B cell (primary cell): ENCODE measurements around the gene BTNL8. TPM values are rescaled to one million over a fixed set of nuclear protein-coding genes. Genes with fewer than 3 reads are reported as not detected.

Experiments used
- ATAC-seq: fragments of 200-7000 bp; cut with Tn5 transposase; one replicate; pipeline ENCODE4 v1.10.0; 2021; ENCODE audit warnings: low read depth, mild to moderate bottlenecking, moderate number of reproducible peaks, moderate library complexity
- CTCF ChIA-PET: fragments of 350-600 bp; sonication (Branson Sonifier 250); formaldehyde crosslinking; loops from one replicate; lab custom pipeline; 2021; ENCODE audit warnings: antibody characterized with exemption, inconsistent platforms; lab: Charles Lee
- POLR2A ChIA-PET: fragments of 350-600 bp; sonication (Branson Sonifier 250); formaldehyde crosslinking; loops from one replicate; lab custom pipeline; 2021; ENCODE audit warnings: antibody characterized with exemption; lab: Charles Lee
- DNase-seq: peaks from one replicate; pipeline ENCODE4 v3.0.0; 2013
- H2AFZ ChIP-seq: 2 replicates; pipeline ENCODE4 v1.6.1; 2012; ENCODE audit warnings: mild to moderate bottlenecking, low read depth, low read length; ENCODE audit not compliant: insufficient read depth, poor library complexity, severe bottlenecking
- H3K27ac ChIP-seq, 2 donors: 1 replicate in 1 of 2; 2 replicates in 1 of 2; pipeline ENCODE4 v1.5.1; 2012 to 2013; ENCODE audit warnings: low read length in 2 of 2, mild to moderate bottlenecking in 2 of 2, moderate library complexity in 1 of 2
- H3K27me3 ChIP-seq, 4 experiments: fragments of 200-600 bp in 1 of 4; sonication (generic) in 1 of 4; replicated peaks in 1 of 4; 1 replicate in 2 of 4; 2 replicates in 2 of 4; pipeline versions ENCODE4 v1.6.1 to v1.7.0; 2013 to 2016; ENCODE audit warnings: low read length in 3 of 4, mild to moderate bottlenecking in 2 of 4, mixed read lengths in 1 of 4, moderate library complexity in 1 of 4; ENCODE audit not compliant: insufficient read depth in 4 of 4, control insufficient read depth in 3 of 4; ENCODE audit errors: control extremely low read depth in 1 of 4
- H3K36me3 ChIP-seq, 2 experiments: replicated peaks in 1 of 2; 1 replicate in 1 of 2; 2 replicates in 1 of 2; pipeline versions ENCODE4 v1.6.1 to v1.7.1; 2013; ENCODE audit warnings: low read length in 1 of 2; ENCODE audit not compliant: insufficient read depth in 2 of 2, control insufficient read depth in 1 of 2; ENCODE audit errors: control extremely low read depth in 1 of 2, extremely low read depth in 1 of 2
- H3K4me1 ChIP-seq, 2 donors: fragments of 200-600 bp in 1 of 2; sonication (generic) in 1 of 2; 1 replicate in 1 of 2; 2 replicates in 1 of 2; pipeline versions ENCODE4 v1.5.1 to v1.6.1; 2013 to 2017; ENCODE audit warnings: low read length in 2 of 2; ENCODE audit not compliant: control insufficient read depth in 2 of 2, insufficient read depth in 2 of 2
- H3K4me2 ChIP-seq: replicated peaks from 2 replicates; pipeline ENCODE3; 2012; ENCODE audit warnings: mild to moderate bottlenecking, low read depth, low read length; ENCODE audit not compliant: poor library complexity, severe bottlenecking
- H3K4me3 ChIP-seq, 5 experiments: fragments of 200-600 bp in 1 of 5; sonication (generic) in 1 of 5; 1 replicate in 3 of 5; 2 replicates in 2 of 5; pipeline versions ENCODE4 v1.5.1 to v1.7.0; 2011 to 2016; ENCODE audit warnings: low read length in 4 of 5, mild to moderate bottlenecking in 4 of 5, low read depth in 2 of 5, control low read depth in 1 of 5, moderate library complexity in 1 of 5; ENCODE audit not compliant: insufficient read depth in 1 of 5; ENCODE audit errors: control extremely low read depth in 1 of 5, extremely low read depth in 1 of 5
- H3K79me2 ChIP-seq: fragments of 200-600 bp; sonication (generic); one replicate; pipeline ENCODE4 v1.6.0; 2016; ENCODE audit warnings: low read length; ENCODE audit not compliant: control insufficient read depth, insufficient read depth
- H3K9ac ChIP-seq: fragments of 200-600 bp; sonication (generic); 2 replicates; pipeline ENCODE4 v1.6.1; 2017; ENCODE audit warnings: mild to moderate bottlenecking, low read length, moderate library complexity
- H3K9me3 ChIP-seq, 3 donors: one replicate each; pipeline versions ENCODE4 v1.6.1 to v1.7.1; 2013; ENCODE audit warnings: low read length in 2 of 3; ENCODE audit not compliant: control insufficient read depth in 2 of 3, insufficient read depth in 1 of 3; ENCODE audit errors: control extremely low read depth in 1 of 3
- H4K20me1 ChIP-seq: 2 replicates; pipeline ENCODE4 v1.6.0; 2012; ENCODE audit warnings: mild to moderate bottlenecking, low read length; ENCODE audit not compliant: insufficient read depth, control insufficient read depth, poor library complexity, severe bottlenecking
- H3K27ac Mint-ChIP-seq: one replicate; pipeline ENCODE4 v1.8.0; 2021; ENCODE audit warnings: mixed read lengths
- H3K27me3 Mint-ChIP-seq: one replicate; pipeline ENCODE4 v1.8.0; 2021; ENCODE audit warnings: mixed read lengths
- H3K4me1 Mint-ChIP-seq: one replicate; pipeline ENCODE4 v1.8.0; 2021; ENCODE audit warnings: mixed read lengths
- H3K4me3 Mint-ChIP-seq: one replicate; pipeline ENCODE4 v1.8.0; 2021; ENCODE audit warnings: mixed read lengths
- H3K9me3 Mint-ChIP-seq: one replicate; pipeline ENCODE4 v1.8.0; 2022; ENCODE audit warnings: mixed read lengths; ENCODE audit not compliant: insufficient read depth
- EZH2 ChIP-seq: IDR thresholded peaks from 2 replicates; pipeline ENCODE4 v1.6.1; 2012; ENCODE audit warnings: borderline replicate concordance, low read depth, mild to moderate bottlenecking, moderate library complexity, low read length; ENCODE audit not compliant: insufficient read depth, poor library complexity, severe bottlenecking
- WGBS: methylation state at CpG from one replicate; pipeline ENCODE4 v1.1.5; 2013; ENCODE audit warnings: missing lambda C conversion rate; ENCODE audit not compliant: insufficient coverage; 5-methylcytosine and 5-hydroxymethylcytosine counted together
- intact Hi-C: fragments of 100-400 bp; cut with micrococcal nuclease; formaldehyde crosslinking; loops from one replicate; pipeline ENCODE4 v1.10.0; 2022
- polyA plus RNA-seq: library from polyadenylated mRNA; depleted of rRNA; stranded (reverse); fragments of >200 nt; gene quantifications from 2 replicates; pipeline ENCODE4 v1.2.3, GENCODE V29; 2012
- total RNA-seq, 2 donors: library from RNA; stranded (reverse); fragments of 120-200 nt in 1 of 2; gene quantifications; 1 replicate in 1 of 2; 2 replicates in 1 of 2; pipeline versions ENCODE4 v1.2.3 to v1.2.4, GENCODE V29; 2013 to 2022
- TF ChIP-seq, protein P1 (sequence below): fragments of 200-600 bp; IDR thresholded peaks from one replicate; pipeline ENCODE4 v1.8.0; 2022; ENCODE audit warnings: antibody characterized with exemption, mild to moderate bottlenecking

BTNL8 gene
- total and polyA plus RNA-seq, 2 donors (not counting 1 experiment from before 2014, with no cell fraction given): not detected

DNA sequence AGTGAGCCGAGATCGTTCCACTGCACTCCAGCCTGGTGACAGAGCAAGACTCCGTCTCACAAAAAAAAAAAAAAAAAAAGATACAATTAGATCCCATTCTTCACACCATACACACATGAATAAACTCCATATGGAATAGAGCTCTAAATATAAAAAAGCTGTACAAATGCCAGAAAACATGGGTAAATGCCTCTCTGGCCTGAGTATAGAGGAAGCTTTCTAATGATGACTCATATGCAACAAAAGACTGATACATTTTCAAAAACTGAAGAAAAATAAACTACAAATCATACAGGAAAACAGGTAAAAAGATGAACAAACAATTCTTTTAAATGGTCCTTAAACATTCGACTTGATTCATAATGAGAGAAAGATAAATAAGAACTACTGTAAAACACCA lies 46.5 kb upstream of the BTNL8 start:
- ChIA-PET POLR2A (no interaction called here), CTCF (interaction anchor here (1.0 kb wide), 1 partner anchor 8 kb away, joined by 4 read pairs; no protein-coding TSS in a partner anchor)
- TF ChIP-seq, protein P1, sequence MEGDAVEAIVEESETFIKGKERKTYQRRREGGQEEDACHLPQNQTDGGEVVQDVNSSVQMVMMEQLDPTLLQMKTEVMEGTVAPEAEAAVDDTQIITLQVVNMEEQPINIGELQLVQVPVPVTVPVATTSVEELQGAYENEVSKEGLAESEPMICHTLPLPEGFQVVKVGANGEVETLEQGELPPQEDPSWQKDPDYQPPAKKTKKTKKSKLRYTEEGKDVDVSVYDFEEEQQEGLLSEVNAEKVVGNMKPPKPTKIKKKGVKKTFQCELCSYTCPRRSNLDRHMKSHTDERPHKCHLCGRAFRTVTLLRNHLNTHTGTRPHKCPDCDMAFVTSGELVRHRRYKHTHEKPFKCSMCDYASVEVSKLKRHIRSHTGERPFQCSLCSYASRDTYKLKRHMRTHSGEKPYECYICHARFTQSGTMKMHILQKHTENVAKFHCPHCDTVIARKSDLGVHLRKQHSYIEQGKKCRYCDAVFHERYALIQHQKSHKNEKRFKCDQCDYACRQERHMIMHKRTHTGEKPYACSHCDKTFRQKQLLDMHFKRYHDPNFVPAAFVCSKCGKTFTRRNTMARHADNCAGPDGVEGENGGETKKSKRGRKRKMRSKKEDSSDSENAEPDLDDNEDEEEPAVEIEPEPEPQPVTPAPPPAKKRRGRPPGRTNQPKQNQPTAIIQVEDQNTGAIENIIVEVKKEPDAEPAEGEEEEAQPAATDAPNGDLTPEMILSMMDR: no peak
- no peak for TF ChIP-seq EZH2
- Histone ChIP-seq H3K9ac (no peak overlapping the region), H3K36me3 (peaks cover 19 to 41% of the 10 kb centered on the region in 2 experiments), H3K4me1 (no peaks in the 10 kb centered on the region), H3K4me2 (no peak overlapping the region), H3K4me3 (no peak overlapping the region), H3K9me3 (peaks cover 8 to 11% (median 8%) of the 10 kb centered on the region in 3 donors), H4K20me1 (peaks cover 34% of the 10 kb centered on the region), H3K79me2 (peaks cover 59% of the 10 kb centered on the region), H2AFZ (no peak overlapping the region), H3K27me3 (no peaks in the 10 kb centered on the region), H3K27ac (no peak overlapping the region)
- Mint-ChIP-seq H3K9me3 (no peaks in the 10 kb centered on the region), H3K27me3 (no peaks in the 10 kb centered on the region), H3K27ac (no peak overlapping the region), H3K4me1 (peaks cover 2% of the 10 kb centered on the region), H3K4me3 (no peak overlapping the region)
- ATAC-seq (no peak), DNase-seq (no peak)
- no CpG with 5 or more reads among the region's 4 CpGs for WGBS
- intact Hi-C loops: no loop called here

DNA sequence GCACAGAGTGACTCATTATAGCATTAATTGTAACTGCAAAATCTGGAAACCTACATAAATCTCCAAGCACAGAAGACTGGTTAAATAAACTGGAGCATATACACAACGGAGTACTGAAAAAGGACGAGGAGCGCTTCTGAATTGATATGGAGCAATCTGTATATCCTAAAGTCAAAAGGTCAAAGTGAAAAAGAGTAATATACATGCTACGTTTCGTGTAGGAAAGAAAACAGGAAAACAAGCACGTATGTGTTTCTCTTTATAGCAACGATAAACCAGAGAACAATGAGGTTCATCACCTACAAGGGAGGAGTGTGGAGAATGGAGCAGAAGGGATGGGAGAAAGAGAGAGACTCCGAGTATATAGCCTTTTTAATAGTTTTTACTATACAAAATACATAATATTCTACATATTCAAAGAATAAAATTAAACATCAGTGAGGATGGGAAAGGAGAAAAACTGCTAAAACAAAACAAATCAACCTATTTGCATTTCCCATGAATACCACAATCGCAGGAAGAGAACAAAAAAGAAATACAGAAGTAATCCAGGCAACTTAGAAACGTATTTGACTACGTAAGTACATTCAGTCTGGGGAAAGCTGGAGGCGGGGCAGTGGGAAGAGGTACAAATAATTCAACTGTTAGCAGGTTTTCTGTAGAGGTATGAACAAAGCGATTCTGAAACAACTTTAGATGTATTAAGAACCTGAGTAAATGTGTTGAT lies 45.7 kb upstream of the BTNL8 start:
- ATAC-seq: no peak
- Histone ChIP-seq H3K4me2 (no peak overlapping the region), H2AFZ (no peak overlapping the region), H3K4me1 (no peaks in the 10 kb centered on the region), H3K27ac (no peak overlapping the region), H3K9ac (no peak overlapping the region), H3K27me3 (no peaks in the 10 kb centered on the region), H3K79me2 (peaks cover 65% of the 10 kb centered on the region), H4K20me1 (peaks cover 34% of the 10 kb centered on the region), H3K9me3 (peaks cover 8 to 11% (median 8%) of the 10 kb centered on the region in 3 donors), H3K36me3 (peaks cover 19 to 41% of the 10 kb centered on the region in 2 experiments), H3K4me3 (no peak overlapping the region)
- no peak overlapping the region for H3K27ac Mint-ChIP-seq
- H3K27me3 Mint-ChIP-seq: no peaks in the 10 kb centered on the region
- peaks cover 2% of the 10 kb centered on the region for H3K4me1 Mint-ChIP-seq
- no peaks in the 10 kb centered on the region for H3K9me3 Mint-ChIP-seq
- intact Hi-C loops: no loop called here
- POLR2A ChIA-PET: interaction anchor here (0.5 kb wide), 1 partner anchor 205 kb away, joined by 7 read pairs; no protein-coding TSS in a partner anchor
- CTCF ChIA-PET: interaction anchor here (0.9 to 1.0 kb wide), 2 partner anchors 7 to 15 kb away, joined by 3 to 4 read pairs; no protein-coding TSS in a partner anchor
- no peak overlapping the region for H3K4me3 Mint-ChIP-seq
- DNase-seq: no peak
- WGBS: 78% methylated on average over 6 of the region's 13 CpGs
- no peak for TF ChIP-seq EZH2
- TF ChIP-seq, protein P1: no peak
